Measurements from ENCODE around the gene NRCAM.
A peak's percentile ranks its signal among the peaks of the same experiment; 100 is the strongest.

The NRCAM gene

GRCh38 chr7:108335269-108335918 lies 120.8 kb downstream of the NRCAM start:
- peak; percentile 86 for DNase-seq

GRCh38 chr7:108332937-108333336 lies 123.3 kb downstream of the NRCAM start:
- DNase-seq: no peak

- no peak for DNase-seq
Measured at GRCh38 chr7:108331971-108332370, 124.3 kb downstream of the NRCAM start.

GRCh38 chr7:108330227-108330626 lies 126.0 kb downstream of the NRCAM start:
- DNase-seq: no peak

GRCh38 chr7:108329514-108329913 lies 126.7 kb downstream of the NRCAM start:
- peak; percentile 49 for DNase-seq

- DNase-seq: no peak
Measured at GRCh38 chr7:108328174-108328651, 128.0 kb downstream of the NRCAM start.

- DNase-seq: no peak
Measured at GRCh38 chr7:108327353-108327752, 128.9 kb downstream of the NRCAM start.

- no peak for DNase-seq
Measured at GRCh38 chr7:108326938-108327337, 129.3 kb downstream of the NRCAM start.

- peak; percentile 13 for DNase-seq
Measured at GRCh38 chr7:108324053-108325038, 131.9 kb downstream of the NRCAM start.

GRCh38 chr7:108322925-108323832 lies 133.1 kb downstream of the NRCAM start:
- peak; percentile 7 for DNase-seq

GRCh38 chr7:108322046-108322445 lies 134.2 kb downstream of the NRCAM start:
- no peak for DNase-seq

GRCh38 chr7:108321359-108321758 lies 134.9 kb downstream of the NRCAM start:
- no peak for DNase-seq

GRCh38 chr7:108316708-108317107 lies 139.5 kb downstream of the NRCAM start:
- no peak for DNase-seq

GRCh38 chr7:108314551-108314950 lies 141.7 kb downstream of the NRCAM start:
- DNase-seq: no peak

GRCh38 chr7:108314049-108314448 lies 142.2 kb downstream of the NRCAM start:
- DNase-seq: no peak

GRCh38 chr7:108313086-108313485 lies 143.2 kb downstream of the NRCAM start:
- DNase-seq: no peak

GRCh38 chr7:108311446-108312168 lies 144.6 kb downstream of the NRCAM start:
- DNase-seq: no peak

- DNase-seq: no peak
Measured at GRCh38 chr7:108310351-108310750, 145.9 kb downstream of the NRCAM start.

GRCh38 chr7:108308903-108309302 lies 147.3 kb downstream of the NRCAM start:
- no peak for DNase-seq

- DNase-seq: no peak
Measured at GRCh38 chr7:108308276-108308675, 148.0 kb downstream of the NRCAM start.

GRCh38 chr7:108307595-108307994 lies 148.6 kb downstream of the NRCAM start:
- no peak for DNase-seq

- DNase-seq: no peak
Measured at GRCh38 chr7:108307194-108307593, 149.0 kb downstream of the NRCAM start.

All from NCI-H1105 treated with DMSO at 0.1 percent for 48 hours (cell line).